Naive thymus-derived CD8-positive, alpha-beta T cell (primary cell): ENCODE data around the gene CTU1. TPM values are rescaled to one million over a fixed set of nuclear protein-coding genes. Genes with fewer than 3 reads are reported as not detected.

Experiments
- polyA plus RNA-seq, 3 donors: library from polyadenylated mRNA; unstranded; fragments of 300-500 nt; fragmentation: Illumina TruSeq; gene quantifications; one replicate each; pipeline ENCODE4 v1.2.3, GENCODE V29; 2021
- total RNA-seq, 8 experiments: library from RNA in 2 of 8; stranded (reverse) in 2 of 8; gene quantifications; one replicate each; pipeline ENCODE4 v1.2.3 and lab custom pipeline; 2021 to 2026

The CTU1 gene
- total and polyA plus RNA-seq, 5 experiments from 2014 or later = 2.4 to 10.3 (median 9.3) TPM

Other genes starting within 250 kb of the CTU1 start
- not detected for gene KLK2, start 235.0 kb downstream of the CTU1 start, total RNA-seq
- gene KLK2, start 235.0 kb downstream of the CTU1 start, polyA plus RNA-seq = not detected
- gene KLK4, start 197.0 kb downstream of the CTU1 start, total RNA-seq = not detected
- gene KLK4, start 197.0 kb downstream of the CTU1 start, polyA plus RNA-seq = not detected
- gene KLK5, start 155.4 kb downstream of the CTU1 start, total RNA-seq = not detected
- gene KLK5, start 155.4 kb downstream of the CTU1 start, polyA plus RNA-seq = not detected
- not detected for gene KLK6, start 138.8 kb downstream of the CTU1 start, total RNA-seq
- not detected for gene KLK6, start 138.8 kb downstream of the CTU1 start, polyA plus RNA-seq
- not detected for gene KLK7, start 124.5 kb downstream of the CTU1 start, total RNA-seq
- not detected for gene KLK7, start 124.5 kb downstream of the CTU1 start, polyA plus RNA-seq
- gene KLK8, start 106.8 kb downstream of the CTU1 start, total RNA-seq = not detected
- gene KLK8, start 106.8 kb downstream of the CTU1 start, polyA plus RNA-seq = not detected
- not detected for gene KLK10, start 88.7 kb downstream of the CTU1 start, total RNA-seq
- not detected for gene KLK10, start 88.7 kb downstream of the CTU1 start, polyA plus RNA-seq
- gene KLK11, start 81.8 kb downstream of the CTU1 start, total RNA-seq = not detected
- gene KLK11, start 81.8 kb downstream of the CTU1 start, polyA plus RNA-seq = not detected
- gene KLK12, start 73.4 kb downstream of the CTU1 start, total RNA-seq = not detected
- gene KLK12, start 73.4 kb downstream of the CTU1 start, polyA plus RNA-seq = not detected
- not detected for gene KLK13, start 43.3 kb downstream of the CTU1 start, total RNA-seq
- gene KLK13, start 43.3 kb downstream of the CTU1 start, polyA plus RNA-seq = not detected
- 1 to 10 TPM; 1.1 to 1.5 TPM for gene KLK14, start 25.5 kb downstream of the CTU1 start, total RNA-seq
- not detected for gene KLK14, start 25.5 kb downstream of the CTU1 start, polyA plus RNA-seq
- 1 to 10 TPM; 1.3 to 2.4 TPM for gene SIGLEC9, start 16.5 kb upstream of the CTU1 start, total RNA-seq
- gene SIGLEC9, start 16.5 kb upstream of the CTU1 start, polyA plus RNA-seq = 1 to 10 TPM in 1 of 3 donors, under 1 TPM in 2; 0.32 to 1.5 (median 0.83) TPM
- gene SIGLEC7, start 33.9 kb upstream of the CTU1 start, total RNA-seq = not detected
- gene SIGLEC7, start 33.9 kb upstream of the CTU1 start, polyA plus RNA-seq = under 1 TPM in 1 of 3 donors, not detected in 2; 0.68 TPM
- under 1 TPM in 1 of 2 experiments, not detected in 1; 0.73 TPM for gene CD33, start 116.7 kb upstream of the CTU1 start, total RNA-seq
- under 1 TPM in 1 of 3 donors, not detected in 2; 0.16 TPM for gene CD33, start 116.7 kb upstream of the CTU1 start, polyA plus RNA-seq
- gene SIGLECL1, start 142.7 kb upstream of the CTU1 start, total RNA-seq = not detected
- not detected for gene SIGLECL1, start 142.7 kb upstream of the CTU1 start, polyA plus RNA-seq
- gene IGLON5, start 203.2 kb upstream of the CTU1 start, total RNA-seq = not detected
- gene IGLON5, start 203.2 kb upstream of the CTU1 start, polyA plus RNA-seq = not detected
- under 1 TPM; 0.11 to 0.60 TPM for gene VSIG10L, start 233.7 kb upstream of the CTU1 start, total RNA-seq
- under 1 TPM in 2 of 3 donors, not detected in 1; 0.10 to 0.21 TPM for gene VSIG10L, start 233.7 kb upstream of the CTU1 start, polyA plus RNA-seq